Measurements from ENCODE around the gene LDB2.

Gene LDB2

DNA sequence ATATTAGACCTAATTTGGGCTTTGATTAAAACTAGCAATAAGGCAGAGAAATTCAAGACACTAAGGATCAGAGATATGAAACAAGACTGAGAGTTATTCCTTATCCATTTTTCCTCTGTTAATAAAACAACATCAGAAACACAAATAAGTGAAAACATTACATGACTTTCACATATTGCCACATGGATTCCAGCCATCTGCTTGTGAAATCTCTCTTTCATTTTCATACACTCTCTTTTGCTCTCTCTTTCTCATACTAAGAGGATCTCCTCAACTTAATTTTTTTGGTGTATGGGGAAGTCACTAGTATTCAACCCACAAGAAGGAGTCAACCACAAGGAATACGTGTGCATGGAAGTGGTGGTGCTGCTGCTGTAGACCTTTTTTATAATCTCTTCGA, 183.0 kb downstream of the LDB2 start:
- no peak for DNase-seq

DNA sequence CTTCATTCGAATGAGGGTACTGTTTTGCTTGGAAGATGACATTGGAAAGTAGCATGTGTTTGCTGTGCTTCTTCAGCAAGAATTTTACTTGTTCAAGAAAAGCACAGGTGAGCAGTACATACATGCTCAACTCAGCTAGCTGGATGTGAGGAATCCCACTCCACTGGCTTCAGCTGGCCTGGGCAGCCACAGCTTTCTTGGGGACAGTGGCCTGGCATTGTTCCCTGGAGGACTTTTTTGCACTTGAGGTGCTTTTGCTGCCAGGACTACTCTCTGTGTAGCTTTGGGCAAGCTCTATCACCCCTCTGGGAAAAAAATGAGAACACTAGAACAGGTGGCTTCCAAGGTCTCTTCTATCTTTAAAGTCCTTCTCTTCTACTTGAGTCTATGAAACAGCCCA, 184.3 kb downstream of the LDB2 start:
- no peak for DNase-seq

GRCh38 chr4:16713696-16714095, 184.7 kb downstream of the LDB2 start:
- DNase-seq = no peak

DNA sequence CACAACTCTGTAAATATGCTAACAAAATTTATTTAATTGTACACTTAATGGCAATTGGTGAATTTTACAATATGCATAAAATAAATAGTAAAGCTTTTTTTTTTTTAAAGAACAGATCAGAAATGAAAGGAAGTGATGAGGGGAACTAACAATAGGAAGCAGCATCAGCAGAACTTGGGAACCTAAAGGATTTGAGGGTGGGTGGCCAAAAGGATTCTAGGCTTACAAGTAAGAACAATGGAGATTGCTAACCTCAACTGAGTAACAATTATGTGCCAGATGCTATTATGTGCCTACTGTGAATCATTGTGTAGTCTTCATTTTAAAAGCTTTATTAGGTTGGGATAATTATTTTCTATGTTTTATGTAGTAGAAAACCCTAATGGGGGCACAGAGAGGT, 185.2 kb downstream of the LDB2 start:
- DNase-seq = no peak

- no peak for DNase-seq
Measured at GRCh38 chr4:16710198-16710597, 188.2 kb downstream of the LDB2 start.

GRCh38 chr4:16707874-16708273, 190.6 kb downstream of the LDB2 start:
- DNase-seq = no peak

DNA sequence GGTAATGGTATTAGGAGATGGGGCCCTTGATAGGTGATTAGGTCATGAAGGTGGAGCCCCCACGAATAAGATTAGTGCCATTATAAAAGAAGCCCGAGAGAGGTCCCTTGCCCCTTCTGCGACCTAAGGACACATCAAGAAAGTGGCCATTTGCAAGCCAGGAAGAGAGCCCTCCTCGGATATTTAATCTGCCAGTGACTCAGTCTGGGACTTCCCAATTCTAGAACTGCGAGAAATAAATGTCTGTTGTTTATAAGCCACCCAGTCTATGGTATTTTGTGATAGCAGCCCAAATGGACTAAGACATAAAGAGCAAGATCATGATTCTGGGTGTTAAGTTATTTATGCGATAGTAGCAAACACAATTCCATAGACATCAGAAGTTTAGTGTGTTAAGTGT, 192.2 kb downstream of the LDB2 start:
- no peak for DNase-seq

- no peak for DNase-seq
Measured at GRCh38 chr4:16705341-16705740, 193.1 kb downstream of the LDB2 start.

- DNase-seq = no peak
Measured at GRCh38 chr4:16704489-16704888, 194.0 kb downstream of the LDB2 start.

DNA sequence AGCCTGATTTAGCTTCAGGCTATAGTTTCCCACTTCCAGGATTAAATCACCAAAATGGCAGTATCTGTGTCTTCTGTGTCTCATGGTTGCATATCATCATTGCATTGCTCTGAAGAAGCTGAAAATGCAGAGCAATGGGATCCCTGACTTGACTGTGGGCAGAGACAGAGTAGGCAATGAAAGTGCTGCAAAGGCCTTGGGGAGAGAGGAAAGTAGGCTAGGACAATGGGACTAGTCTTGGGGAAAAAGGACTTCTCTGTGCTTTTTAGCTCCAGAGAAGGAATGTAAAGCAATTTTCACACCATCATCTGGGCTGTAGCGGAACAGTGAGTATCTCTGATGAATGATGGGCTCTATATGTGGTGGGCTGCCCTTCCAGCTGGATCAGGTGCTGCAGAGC, 202.5 kb downstream of the LDB2 start:
- DNase-seq = no peak

DNA sequence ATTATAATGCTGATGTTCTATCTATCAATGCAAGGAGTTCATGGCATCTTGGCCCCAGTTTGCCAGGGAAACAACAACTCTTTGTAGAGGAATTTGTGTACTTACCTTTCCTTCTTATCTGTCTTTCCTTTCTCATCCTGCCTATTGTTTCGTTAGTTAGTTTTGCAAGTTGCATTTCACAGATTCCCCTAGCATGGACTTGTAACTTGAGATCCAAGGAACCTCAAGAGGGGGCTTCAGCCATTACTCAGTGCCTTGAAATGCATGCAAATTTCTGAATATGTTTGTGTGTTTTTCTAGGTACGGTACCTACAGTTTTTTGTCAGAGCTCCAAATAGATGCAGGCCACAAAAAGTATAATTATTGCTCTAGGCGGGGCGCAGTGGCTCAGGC, 203.6 kb downstream of the LDB2 start:
- no peak for DNase-seq

DNA sequence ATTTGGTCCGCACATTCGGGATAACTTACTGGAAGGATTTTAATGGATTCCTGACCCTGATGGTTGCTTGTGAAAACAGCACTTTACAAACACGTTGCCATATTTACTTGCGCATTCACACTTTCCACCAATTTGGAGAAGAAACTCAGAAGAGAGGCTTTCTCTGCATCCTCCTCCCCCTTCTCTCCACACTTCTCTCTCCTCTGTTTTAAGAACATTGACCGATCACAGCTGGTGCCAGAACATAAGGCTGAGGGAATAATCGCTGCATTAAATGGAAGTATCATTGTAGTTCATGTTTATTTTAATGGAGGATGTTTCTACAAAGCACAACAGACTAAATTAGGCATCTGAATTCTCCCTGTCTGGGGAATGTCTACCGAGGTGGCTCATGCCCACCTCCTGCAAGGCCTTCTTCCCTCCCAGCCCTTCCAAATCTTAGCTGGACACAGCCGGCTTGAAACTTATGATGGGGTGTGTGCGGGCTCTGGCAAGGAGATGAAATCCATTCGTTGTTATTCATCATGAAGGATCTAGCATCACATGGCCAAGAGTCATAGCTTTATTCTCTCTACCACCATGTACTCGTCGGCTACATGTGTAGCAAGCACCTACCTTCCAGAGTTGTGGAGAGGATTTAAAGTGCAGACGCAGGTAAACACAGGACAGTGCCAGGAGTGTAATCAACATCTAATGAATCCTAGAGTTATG, 204.1 kb downstream of the LDB2 start:
- no peak for DNase-seq

DNA sequence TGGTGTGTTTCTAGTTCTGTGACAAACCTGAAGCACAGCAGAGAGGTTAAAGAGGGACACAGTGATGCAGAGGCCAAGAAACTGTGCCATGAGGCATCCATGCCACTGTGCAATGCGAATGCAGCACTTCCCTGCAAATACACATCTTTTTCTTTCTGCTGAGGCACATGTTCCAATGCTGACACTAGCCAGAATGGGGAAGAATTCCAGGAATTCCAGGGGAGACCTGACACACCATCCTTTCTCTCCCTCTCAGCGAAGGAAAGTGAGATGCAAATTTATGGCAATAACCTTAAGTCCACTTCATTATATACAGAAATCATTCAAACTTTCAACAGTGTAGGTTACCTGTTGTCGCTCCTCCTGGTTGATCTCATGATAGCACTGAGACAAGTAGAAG, 204.8 kb downstream of the LDB2 start:
- no peak for DNase-seq

- no peak for DNase-seq
Measured at GRCh38 chr4:16692961-16693506, 205.4 kb downstream of the LDB2 start.

GRCh38 chr4:16692524-16692923, 205.9 kb downstream of the LDB2 start:
- no peak for DNase-seq

DNA sequence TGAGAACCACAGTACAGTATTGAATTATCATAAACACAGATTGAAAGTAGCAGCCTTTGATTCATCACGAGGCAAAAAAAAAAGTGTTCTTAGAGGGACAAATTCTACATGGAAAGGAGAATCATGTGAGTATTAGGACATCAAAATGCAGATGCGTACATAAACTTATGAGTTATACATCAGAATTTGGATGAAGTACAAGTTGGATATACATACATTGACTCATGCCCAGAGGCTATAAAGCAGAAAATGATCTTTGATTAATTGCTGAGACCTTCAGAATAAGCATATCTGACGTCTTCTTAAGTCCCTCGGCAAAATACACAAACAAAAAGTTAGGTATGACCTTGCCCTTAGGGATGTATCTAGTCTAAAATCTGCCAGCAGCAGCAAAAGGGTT, 206.4 kb downstream of the LDB2 start:
- DNase-seq = no peak

DNA sequence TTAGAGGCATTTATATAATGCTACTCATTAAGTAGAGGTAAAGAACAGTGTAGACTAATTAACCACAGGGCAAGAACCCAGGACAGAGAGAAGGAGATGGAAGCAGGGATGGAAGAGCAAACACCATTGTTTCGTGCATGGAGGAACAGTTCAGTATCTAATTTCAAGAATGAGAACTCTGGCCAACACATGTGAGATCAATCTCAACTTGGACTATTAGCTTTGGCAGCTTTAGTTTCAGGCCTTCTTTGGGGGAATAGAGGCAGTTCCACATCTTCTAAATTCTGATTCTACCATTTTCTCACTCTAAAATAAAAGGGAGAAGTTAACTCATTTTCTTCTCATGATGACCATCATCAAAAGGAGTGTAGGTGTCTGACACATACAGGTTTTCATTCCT, 207.0 kb downstream of the LDB2 start:
- DNase-seq = no peak

GRCh38 chr4:16687845-16688244, 210.6 kb downstream of the LDB2 start:
- no peak for DNase-seq

GRCh38 chr4:16687011-16687410, 211.4 kb downstream of the LDB2 start:
- DNase-seq = no peak

- DNase-seq = no peak
Measured at GRCh38 chr4:16686195-16686594, 212.2 kb downstream of the LDB2 start.

DNA sequence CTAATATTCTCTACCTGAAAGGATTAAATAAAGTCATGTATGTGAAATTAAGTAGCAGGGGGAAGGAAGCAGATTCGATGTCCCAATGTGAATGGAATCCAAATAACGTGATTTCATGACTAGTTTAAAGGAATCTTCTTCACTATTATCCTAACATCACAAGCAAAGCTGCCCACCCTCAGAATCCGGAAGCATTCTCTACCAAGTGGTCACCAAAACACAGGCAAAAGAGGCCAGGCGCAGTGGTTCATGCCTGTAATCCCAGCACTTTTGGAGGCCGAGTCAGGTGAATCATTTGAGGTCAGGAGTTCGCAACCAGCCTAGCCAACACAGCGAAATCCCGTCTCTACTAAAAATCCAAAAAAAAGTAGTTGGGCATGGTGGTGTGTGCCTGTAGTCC, 212.9 kb downstream of the LDB2 start:
- DNase-seq = no peak

DNA sequence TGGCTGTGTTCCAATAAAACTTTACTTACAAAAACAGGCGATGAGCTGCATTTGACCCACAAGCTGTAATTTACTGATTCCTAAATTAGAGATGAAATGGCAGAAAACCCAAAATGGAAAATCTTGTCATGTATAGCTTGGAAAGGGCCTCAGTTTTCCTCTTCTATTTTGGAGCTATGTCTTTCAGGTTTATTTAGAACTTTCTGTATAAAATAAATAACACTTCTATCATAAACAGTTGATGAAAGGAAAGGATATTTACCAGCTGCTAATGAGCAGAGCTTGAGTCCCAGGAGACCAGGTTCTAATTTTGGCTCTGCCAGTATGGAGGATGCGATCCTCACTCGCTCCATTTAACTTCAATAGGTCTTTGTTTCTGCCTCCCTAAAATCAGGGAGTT, 213.5 kb downstream of the LDB2 start:
- DNase-seq = no peak

DNA sequence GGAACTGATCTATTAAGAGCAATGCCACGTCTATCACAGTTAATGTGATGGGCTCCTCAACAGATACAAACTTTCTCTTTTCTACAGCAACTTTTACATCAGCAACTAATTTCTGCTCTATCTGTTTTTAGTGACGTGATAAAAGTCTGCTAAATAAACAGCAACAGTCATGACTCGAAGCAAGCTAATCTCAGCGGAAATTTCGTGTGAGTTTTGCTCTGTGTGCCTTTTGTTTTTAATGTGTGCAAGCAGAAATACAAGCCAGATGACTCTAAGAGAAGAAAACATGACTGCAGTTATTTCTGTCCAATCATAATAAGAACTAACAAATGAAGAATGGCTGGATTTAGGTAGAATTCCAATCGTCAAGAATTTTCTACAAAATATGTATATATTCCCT, 214.3 kb downstream of the LDB2 start:
- no peak for DNase-seq

DNA sequence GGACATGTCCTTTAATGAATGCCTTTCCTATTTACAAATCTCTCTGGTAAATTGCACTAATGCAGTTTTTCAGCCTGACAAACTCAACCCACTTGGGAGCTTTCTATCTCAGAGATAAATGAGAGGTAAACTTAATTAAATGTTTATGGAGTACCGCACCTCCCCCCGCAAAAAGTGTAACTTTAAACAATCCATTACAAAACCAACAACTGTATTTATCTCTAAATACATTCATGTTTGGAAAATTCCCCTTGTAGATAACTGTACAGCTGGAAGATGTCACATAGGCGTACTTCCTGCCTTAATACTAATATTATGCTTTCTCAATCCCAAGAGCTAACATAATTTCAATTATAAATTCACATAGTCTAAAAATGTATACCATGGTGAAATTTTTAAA, 215.5 kb downstream of the LDB2 start:
- DNase-seq = no peak

Measured in T-helper 9 cell (primary cell).